Right ventricle myocardium inferior (tissue), 1 donor: Measurements from ENCODE around the gene HNRNPF. TPM values are rescaled to one million over a fixed set of nuclear protein-coding genes. Genes with fewer than 3 reads are reported as not detected.

ENCODE experiments used
- ATAC-seq: fragments of 200-7000 bp; cut with Tn5 transposase; one replicate; pipeline ENCODE4 v1.9.1; 2020; ENCODE audit warnings: mild to moderate bottlenecking, moderate library complexity
- DNase-seq: peaks from one replicate; pipeline ENCODE4 v3.0.0; 2021; ENCODE audit errors: missing footprints
- intact Hi-C: fragments of 100-400 bp; cut with DNase I; formaldehyde crosslinking; loops from one replicate; pipeline ENCODE4 v1.11.0; 2022
- total RNA-seq: library from RNA; stranded (reverse); fragmentation: NEBNext Ultra II Directional; extraction: Animal tissue kit (Norgen Biotek cat#: 25700); gene quantifications from one replicate; pipeline ENCODE4 v1.2.1, GENCODE V29; 2021
- donor health status: DM: no; HTN: yes; CAD: no; lungs with severe emphysema.

HNRNPF gene
- total RNA-seq, 1 donor from 2014 or later: 87.6 TPM

DNA sequence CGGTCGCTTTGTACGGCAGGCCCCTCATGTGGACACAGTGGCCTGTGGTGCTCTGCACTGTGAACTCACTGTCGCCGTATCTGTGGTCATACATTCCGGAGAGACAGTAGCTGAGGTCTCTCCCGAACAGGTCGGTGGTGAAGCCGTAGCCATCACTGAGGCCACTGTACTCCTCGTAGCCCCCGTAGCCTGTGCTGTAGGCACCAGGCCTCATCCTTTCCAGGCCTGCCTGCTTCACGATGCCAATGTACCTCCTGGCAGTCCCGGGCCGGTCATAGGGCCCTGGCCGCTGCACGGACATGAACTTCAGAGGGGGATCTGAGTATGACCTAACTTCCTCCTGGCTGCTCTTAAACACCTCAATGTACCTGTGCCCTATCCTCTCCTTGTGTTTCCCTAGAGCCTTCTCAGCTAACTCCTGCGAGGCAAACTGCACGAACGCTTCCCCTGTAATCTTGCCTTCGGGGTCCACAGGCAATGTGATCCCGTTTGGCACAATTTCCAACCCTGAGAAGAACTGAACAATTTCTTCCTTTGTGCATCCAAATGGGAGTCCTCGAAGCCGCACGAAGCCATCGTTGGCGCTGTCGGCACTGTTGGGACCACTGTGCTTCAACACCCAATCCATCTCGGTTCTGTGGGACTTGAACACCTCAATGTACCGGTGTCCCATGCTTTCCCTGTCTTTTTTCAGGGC, 21.9 kb downstream of the HNRNPF start:
- DNase-seq (no peak), ATAC-seq (no peak)
- intact Hi-C loops: no loop called here

DNA sequence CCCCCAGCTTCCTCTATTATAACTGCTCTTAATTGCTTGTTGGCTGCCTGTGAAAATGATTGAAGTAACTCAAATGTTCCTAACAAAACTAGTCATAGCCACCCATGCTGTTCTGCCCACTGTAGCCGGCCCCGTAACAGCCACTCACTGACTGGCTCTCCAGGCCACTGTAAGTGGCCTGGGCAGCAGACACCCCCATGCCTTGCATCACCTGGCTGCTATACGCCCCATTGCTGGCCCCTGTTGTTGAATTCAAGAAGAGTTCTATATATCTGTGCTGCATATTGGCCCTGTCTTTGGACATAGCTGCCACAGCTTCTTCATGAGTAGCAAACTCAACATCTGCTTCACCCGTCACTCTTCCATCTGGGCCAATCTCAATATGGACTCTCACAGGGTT, 22.4 kb downstream of the HNRNPF start:
- intact Hi-C loops: no loop called here
- DNase-seq (no peak), ATAC-seq (no peak)

DNA sequence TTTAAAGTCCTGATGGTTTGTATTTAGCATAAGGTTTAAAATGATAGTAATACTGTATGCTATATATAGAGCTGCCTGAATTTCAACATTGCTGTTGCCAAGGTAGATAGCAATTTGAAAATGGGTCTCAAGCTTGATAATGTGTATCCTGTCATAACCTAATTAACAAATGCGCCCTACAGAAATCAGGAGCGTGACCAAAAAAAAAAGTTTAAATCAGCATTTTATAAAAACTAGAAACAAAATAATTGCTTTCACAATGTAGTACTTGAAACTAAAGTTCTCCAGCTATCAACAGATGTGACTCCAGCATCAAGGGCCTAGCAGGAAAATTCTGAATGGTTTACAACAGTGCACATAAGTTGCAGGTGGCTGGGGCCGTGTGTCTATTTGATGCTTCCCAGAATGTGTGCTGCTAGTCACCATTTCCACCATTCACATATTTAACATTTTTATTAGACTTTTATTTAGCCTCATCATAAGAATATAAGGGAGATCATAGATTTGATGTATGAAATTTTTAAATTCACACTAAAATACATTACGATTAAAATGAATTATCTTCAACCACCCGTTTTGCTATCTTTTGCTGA, 23.5 kb downstream of the HNRNPF start:
- intact Hi-C loops: no loop called here
- ATAC-seq (no peak), DNase-seq (no peak)

DNA sequence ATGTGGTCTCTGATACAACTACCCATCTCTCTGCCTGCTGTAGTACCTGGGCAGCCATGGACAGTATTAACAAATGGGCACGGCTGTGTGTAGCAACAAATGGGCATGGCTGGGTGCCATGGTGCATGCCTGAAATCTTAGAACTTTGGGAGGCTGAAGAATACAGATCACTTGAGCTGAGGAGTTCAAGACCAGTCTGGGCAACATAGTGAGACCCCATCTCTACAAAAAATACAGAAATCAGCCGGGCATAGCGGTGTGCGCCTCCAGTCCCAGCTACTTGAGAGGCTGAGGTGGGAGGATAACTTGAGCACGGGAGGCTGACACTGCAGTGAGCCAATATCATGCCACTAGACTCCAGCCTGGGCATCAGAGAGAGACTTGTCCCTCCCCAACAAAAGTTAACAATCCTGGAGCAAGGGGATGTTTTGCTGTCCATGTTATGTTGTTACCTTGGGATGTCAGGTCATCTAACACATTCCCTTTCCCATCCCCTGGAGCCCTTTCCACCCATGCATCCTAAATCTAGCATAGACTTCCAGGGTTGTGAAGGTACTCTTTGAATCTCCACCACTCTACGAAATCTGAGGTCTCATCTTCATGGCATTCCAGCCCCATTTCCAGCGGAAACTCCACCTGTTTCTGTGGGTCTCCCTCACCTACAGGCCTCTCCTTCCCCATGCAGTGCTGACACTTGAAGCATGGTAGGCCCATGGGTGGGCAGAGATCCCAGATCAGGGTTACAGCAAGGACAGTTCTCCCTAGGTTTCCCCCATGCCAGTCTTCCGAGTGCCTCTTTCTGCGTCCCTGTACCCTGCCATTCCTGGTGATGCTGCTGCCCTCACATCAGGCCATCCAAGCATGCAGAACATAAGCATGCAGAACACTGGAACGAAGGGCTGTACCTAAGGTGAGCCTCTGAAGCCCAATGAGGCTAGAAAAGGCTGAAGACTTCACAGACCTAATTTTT, 24.4 kb downstream of the HNRNPF start:
- DNase-seq (no peak), ATAC-seq (peak; percentile 49)
- intact Hi-C loops: no loop called here

DNA sequence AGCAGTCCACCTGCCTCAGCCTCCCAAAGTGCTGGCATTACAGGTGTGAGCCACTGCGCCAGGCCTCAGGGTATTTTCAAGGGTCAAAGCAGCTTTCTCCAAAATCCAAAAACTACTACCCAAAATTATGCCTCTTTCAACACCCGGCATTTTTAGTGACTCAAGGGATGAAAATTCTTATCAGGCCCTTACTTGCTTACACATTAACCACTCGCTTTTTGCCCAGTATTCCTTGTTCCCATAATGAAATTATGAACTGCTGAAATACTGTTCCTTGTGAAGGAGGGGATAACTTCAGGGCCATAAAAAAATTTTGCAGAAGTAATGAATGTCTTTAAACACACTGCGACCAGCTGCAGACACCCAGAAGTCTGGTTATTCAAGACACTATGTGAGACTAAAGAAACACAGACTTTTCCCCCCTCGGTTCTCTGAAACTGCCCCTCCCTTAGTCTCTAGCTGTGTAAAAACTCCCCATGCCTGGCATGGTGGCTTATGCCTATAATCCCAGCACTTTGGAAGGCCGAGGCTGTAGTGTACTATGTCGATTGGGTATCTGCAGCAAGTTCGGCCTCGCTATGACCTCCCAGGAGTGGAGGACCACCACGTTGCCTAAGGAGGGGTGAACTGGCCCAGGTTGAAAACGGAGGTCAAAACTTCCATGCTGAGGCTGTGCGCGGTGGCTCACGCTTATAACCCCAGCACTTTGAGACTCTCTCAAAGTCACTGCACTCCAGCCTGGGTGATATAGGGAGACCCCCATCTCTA, 25.6 kb downstream of the HNRNPF start:
- ATAC-seq (no peak), DNase-seq (no peak)
- intact Hi-C loops: no loop called here

DNA sequence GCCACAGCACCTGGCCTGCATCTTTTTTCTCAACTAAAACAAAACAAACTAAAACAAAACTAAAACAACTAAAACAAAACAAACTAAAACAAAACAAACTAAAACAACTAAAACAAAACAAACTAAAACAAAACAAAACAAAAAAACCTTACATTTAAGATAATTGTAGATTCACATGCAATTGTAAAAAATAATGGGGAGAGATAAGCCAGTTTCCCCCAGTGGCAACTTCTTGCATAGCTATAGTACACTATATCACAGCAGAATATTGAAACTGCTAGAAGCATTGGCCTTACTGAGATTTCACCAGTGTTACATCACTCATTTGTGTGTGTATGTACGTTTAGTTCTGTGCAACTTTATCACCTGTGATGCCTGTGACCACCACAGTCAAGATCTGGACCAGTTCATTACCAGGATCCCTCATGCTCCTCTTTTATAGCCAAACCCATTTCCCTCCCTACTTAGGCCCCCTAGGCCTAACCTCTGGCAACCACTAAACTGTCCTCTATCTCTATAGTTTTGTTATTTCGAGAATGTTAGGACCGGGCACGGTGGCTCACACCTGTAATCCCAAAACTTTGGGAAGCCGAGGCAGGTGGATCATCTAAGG, 28.3 kb downstream of the HNRNPF start:
- ATAC-seq (no peak), DNase-seq (no peak)
- intact Hi-C loops: no loop called here

DNA sequence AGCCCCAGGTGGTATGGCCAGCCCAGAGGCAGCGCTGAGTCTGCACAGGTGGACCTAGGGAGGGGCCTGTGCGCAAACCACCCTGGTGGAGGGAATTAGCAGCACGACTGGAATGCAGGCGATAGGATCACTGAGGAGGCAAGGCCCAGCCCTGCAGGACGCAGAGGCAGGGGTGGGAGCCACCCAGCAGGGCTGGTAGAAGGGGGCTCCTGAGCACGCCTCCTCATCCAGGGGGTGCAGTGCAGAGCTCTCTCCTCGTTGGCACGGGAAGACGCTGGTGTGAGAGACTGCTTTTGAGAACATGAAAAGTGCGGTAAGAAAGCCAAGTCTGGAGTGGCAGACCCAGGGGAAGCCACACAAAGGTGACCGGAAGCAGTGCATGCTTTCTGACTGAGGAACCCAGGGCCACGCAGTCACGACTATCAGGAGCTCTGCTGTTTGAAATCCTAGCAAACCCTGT, 31.5 kb downstream of the HNRNPF start:
- intact Hi-C loops: no loop called here
- ATAC-seq (no peak), DNase-seq (no peak)

DNA sequence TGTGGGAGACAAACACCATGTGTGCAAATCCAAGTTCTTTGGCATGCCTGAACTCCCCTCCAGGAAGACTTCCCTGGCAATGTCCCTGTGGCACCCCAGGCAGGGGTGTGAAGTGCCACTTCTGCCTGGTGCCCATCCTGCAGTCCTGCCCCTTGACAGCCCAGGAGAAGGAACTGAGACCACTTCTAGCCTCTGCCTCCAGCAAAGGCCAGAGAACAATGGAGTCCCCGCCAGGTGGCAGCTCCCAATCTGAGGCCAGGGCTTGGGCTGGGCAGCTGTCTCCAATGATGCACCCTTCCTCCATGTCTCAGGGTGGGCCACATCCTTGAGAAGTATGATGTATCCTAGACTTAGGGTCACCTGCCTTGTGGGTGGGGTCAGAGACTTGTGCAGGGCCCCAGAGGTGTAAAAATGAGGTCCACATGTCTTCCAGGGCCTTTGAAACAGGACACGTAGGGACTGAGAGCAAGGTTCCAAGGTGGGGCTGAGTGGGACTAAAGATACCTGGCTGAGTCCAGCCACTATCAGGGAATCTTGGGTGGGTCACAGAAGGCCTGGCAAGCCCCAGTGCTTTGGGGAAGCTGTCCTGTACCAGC, 32.1 kb downstream of the HNRNPF start:
- intact Hi-C loops: no loop called here
- ATAC-seq (no peak), DNase-seq (no peak)

DNA sequence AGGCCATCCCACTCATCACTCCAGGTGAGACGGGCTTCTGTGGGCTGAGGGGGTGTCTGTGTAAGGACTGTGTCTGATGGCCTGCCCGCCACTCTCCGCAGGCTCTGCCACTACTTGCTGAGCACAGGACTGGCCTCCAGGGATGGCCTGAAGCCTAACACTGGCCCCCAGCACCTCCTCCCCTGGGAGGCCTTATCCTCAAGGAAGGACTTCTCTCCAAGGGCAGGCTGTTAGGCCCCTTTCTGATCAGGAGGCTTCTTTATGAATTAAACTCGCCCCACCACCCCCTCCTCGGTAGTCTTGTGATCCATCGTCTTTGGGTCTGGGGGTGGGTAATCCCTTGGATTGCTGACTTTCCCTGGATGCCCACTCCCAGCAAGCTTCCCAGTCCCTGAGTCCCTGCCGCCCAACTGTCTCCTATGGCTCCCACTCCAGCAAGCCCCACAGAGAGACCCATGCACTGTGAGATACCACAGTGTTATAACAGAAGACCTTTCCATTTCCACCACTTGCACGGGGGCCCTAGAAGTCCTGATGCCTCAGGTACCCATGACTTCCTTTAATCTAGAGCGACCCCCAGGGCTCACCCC, 32.8 kb downstream of the HNRNPF start:
- intact Hi-C loops: no loop called here
- DNase-seq (no peak), ATAC-seq (no peak)

DNA sequence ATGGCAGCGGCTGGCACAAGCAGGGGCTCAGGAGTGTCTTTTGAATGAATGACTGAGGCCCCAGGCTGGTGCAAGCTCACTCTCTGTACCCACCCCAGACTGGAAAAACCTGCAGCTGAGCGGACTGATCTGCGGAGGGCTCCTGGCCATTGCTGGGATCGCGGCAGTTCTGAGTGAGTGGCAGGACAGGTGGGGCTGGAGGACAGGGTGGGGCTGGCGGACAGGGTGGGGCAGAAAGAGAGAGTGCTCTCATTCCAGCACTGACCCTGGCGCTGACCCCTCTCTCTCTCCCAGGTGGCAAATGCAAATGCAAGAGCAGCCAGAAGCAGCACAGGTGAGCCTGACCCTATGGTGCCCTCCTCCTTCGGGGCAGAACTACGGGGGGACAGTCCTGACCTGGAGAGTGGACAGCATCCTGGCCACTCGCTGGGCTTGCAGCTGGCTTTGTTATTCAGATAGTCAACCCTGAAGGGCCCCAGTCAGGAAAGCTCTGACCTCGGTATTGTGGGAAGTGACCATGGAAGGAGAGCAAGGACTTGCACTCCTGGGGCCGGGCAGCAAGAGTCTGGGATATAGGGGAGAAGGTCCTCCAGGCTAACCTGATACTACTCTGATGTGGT, 33.5 kb downstream of the HNRNPF start:
- intact Hi-C loops: no loop called here
- DNase-seq: no peak
- ATAC-seq: no peak

DNA sequence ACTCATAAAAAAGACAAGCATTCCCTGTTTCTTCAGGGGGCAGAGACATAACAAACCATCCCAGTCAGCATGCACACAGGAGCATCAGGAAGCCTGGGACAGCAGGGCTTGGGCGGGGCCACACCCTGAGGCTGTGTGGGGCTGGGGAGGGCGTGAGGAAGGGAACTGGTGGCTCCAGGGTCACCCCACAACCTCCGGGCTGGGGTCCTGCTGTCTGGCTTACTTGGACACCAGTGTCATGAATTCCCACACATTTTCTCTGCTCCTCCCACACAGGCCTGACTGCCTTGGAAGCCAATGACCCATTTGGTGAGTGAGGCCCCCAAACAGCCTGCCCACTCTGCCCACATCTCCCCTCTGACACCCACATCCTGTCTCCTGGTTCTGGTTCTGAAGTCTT, 34.8 kb downstream of the HNRNPF start:
- intact Hi-C loops: no loop called here
- ATAC-seq (no peak), DNase-seq (no peak)

DNA sequence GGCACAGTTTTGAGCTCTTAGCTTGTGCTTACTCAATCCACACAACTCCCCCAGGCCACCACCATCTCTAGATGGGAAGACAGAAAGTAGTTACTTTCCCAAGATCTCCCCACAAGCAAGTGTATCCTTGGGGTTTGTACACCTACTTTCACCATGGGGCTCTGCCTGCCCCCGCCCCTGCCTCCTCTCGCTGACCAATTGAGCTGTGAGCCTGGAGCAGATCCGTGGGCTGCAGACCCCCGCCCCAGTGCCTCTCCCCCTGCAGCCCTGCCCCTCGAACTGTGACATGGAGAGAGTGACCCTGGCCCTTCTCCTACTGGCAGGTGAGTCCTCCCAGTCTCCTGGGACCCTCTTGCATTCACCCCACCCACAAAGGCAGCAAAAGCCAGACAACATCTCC, 35.5 kb downstream of the HNRNPF start:
- intact Hi-C loops: no loop called here
- no peak for DNase-seq
- ATAC-seq: no peak

DNA sequence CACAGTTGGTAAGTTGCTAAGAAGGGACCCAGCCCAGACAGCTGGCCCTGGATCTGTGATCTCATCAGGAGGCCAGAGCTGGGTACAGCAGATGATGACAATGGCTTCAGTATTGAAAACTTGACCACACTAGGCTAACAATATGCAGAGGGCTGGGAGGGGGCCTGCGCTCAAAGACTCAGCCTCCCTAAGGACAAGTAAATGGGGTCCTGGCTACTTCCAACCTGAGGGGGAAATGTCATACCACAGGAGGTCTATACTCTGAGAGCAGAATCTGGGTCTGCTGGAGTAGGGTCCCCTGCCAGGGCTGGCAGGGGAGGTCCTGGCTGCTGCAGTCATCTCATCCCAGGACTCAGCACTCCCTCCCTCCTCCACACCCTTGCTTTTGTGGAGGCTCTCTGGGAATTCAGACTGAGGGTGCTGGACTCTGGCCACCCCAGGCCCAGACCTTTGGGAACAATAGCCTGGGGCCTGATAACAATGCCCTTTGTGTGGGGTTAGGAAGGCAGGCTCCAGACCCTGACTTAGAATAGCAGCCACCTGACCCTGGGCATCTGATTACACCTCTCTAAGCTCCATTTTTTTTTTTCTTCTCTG, 36.1 kb downstream of the HNRNPF start:
- intact Hi-C loops: no loop called here
- peak; percentile 1 for DNase-seq
- no peak for ATAC-seq

DNA sequence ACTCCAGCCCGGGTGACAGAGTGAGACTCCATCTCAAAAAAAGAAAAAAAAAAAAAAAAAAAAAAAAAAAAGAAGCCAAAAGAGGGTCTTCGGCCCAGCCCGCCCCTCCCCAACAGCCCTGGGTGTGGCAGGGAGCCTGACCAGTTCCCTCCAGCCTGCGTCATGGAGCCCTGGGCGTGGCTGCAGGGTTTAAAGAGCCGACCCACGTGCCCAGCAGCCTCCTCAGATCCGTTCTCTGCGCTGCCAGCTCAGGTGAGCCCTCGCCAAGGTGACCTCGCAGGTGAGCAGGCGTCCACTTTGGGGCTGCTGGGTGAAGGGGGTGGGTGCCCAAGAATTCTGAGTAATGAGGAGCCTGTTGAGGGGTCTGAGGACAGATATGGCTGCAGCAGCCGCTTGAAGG, 37.6 kb downstream of the HNRNPF start, which contains the start of gene FXYD4:
Gene FXYD4, plus strand, starts transcription at position 219 of the 400 bp plus-strand sequence. CDS start 2,111 bp downstream, outside the sequence.
- DNase-seq: no peak
- ATAC-seq: no peak
- intact Hi-C loops: no loop called here

DNA sequence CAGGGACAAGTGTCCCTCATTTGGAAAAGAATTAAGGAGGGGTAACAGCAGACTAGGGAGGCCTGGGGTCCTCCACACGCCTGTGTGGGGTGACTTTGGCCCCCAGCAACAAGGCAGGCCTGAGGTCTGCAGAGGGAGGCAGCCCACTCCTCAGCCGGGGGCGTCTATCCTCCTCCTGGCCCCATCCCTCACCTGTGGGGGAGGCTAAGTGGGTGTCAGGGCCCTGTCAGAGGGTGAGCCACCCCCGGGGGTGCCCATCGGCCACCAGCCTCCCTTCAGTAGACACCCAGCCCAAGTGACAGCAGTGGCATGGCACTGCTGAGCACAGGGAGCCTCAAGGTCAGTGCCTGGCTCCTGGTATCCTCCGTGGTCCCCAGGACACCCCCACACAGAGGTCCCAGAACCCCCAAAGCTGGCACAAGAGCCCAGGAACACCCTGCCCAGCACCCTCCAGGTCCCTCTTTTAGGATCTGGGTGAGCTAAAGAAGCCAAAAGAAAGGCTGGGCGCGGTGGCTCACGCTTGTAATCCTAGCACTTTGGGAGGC, 38.2 kb downstream of the HNRNPF start:
- no peak for ATAC-seq
- intact Hi-C loops: no loop called here
- DNase-seq: no peak

DNA sequence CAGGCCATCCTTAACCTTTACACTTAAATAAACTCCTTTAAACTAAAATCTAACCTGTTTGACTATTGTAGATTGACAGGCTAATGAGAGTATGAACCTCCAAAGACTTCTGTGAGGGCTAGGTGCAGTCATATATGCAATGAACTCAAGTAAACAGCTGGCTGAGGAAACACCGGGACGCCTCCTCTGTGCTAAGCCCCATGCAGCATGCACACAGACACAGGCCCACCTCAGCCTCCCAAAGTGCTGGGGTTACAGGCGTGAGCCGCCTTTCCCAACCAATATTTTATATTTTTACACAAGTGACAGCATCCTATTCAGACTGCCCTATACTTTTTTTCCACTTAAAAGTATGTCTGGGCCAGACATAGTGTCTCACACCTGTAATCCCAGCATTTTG, 39.1 kb downstream of the HNRNPF start:
- no peak for DNase-seq
- no peak for ATAC-seq
- intact Hi-C loops: no loop called here

DNA sequence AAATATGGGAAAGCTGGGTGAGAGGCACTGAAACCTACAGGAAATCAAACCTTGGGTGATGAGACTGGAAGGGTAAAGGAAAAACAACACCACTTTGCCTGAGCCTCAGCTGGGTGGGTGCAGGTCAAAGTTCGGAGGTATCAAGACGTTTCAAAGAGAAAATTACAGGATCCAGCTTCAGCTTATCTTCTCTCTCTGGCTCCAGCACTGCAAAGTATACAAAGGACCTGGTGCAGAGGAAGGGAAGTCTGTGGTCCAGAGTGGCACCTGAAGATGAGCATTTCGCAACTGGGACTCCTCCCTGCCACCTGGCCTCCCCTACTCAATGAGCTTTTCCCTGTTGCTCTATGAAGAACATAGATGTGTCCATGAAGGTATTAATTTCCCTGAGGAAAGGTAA, 44.0 kb downstream of the HNRNPF start:
- ATAC-seq: no peak
- intact Hi-C loops: no loop called here
- DNase-seq: no peak
